ENCODE measurements around the gene RAB17.

DNA sequence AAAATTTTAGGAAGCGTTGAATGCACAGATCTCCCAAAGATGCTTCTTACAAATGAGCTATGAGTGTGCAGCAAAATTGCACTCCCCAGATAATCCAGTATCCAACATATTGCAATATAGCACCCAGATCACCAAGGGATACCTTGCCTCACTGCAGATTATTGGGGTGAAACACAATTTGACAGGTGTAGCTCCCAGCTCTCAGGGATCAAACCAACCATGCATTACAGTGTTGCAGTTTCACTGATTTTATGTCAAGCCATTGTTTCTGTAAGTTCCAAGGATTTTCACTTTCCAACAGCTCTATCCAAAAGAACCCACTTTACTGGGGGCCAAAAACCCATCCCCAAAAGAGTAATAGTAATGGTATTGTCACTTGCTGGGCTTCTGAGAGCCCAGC lies 35.0 kb downstream of the RAB17 start:
- no peak for TF ChIP-seq L3MBTL2 (conservative IDR thresholded peaks at IDR 0.05)
- TF ChIP-seq CTBP1 (IDR thresholded peaks at IDR 0.05; ENCODE audit: borderline replicate concordance), result no peak
- TF ChIP-seq BHLHE40 (IDR thresholded peaks at IDR 0.05; ENCODE audit: borderline replicate concordance), result no peak
- no peak for TF ChIP-seq SP1 (IDR thresholded peaks at IDR 0.05)
- TF ChIP-seq, protein P1, sequence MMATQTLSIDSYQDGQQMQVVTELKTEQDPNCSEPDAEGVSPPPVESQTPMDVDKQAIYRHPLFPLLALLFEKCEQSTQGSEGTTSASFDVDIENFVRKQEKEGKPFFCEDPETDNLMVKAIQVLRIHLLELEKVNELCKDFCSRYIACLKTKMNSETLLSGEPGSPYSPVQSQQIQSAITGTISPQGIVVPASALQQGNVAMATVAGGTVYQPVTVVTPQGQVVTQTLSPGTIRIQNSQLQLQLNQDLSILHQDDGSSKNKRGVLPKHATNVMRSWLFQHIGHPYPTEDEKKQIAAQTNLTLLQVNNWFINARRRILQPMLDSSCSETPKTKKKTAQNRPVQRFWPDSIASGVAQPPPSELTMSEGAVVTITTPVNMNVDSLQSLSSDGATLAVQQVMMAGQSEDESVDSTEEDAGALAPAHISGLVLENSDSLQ (IDR thresholded peaks at IDR 0.05), result no peak
